Spinal cord (tissue), 10 donors: ENCODE results near the gene RBM8A. TPM values are rescaled to one million over a fixed set of nuclear protein-coding genes. Genes with fewer than 3 reads are reported as not detected.

Experiments
- DNase-seq, 6 donors: peaks; one replicate each; pipeline versions ENCODE4 v3.0.0 to v3.0.0-alpha.2; 2013 to 2015; ENCODE audit warnings: low spot score in 6 of 6, low read depth in 4 of 6
- H3K27ac ChIP-seq: one replicate; pipeline ENCODE4 v1.5.1; 2013; ENCODE audit warnings: low read depth, low read length, control low read depth
- H3K27me3 ChIP-seq: one replicate; pipeline ENCODE4 v1.6.1; 2013; ENCODE audit warnings: low read length; ENCODE audit not compliant: control insufficient read depth, insufficient read depth
- H3K36me3 ChIP-seq: one replicate; pipeline ENCODE4 v1.6.1; 2013; ENCODE audit warnings: low read length; ENCODE audit not compliant: control insufficient read depth, insufficient read depth
- H3K4me1 ChIP-seq: one replicate; pipeline ENCODE4 v1.6.1; 2013; ENCODE audit warnings: low read length; ENCODE audit not compliant: control insufficient read depth, insufficient read depth
- H3K4me3 ChIP-seq: one replicate; pipeline ENCODE4 v1.5.1; 2013; ENCODE audit warnings: low read depth, low read length, control low read depth
- H3K9me3 ChIP-seq: one replicate; pipeline ENCODE4 v1.6.1; 2013; ENCODE audit warnings: low read length; ENCODE audit not compliant: control insufficient read depth, insufficient read depth
- WGBS: methylation state at CpG from one replicate; pipeline ENCODE4 v1.1.5; 2013; ENCODE audit warnings: missing lambda C conversion rate; ENCODE audit not compliant: insufficient coverage; 5-methylcytosine and 5-hydroxymethylcytosine counted together
- polyA plus RNA-seq, 2 donors: library from polyadenylated mRNA; unstranded; fragments of 120-200 nt; gene quantifications; one replicate each; pipeline ENCODE4 v1.2.1, GENCODE V29; 2013; ENCODE audit not compliant: insufficient read length in 2 of 2
- total RNA-seq, 2 donors: library from RNA; depleted of rRNA in 1 of 2; stranded (reverse); fragments of 120-200 nt in 1 of 2; fragments of >200 nt in 1 of 2; gene quantifications; one replicate each; pipeline versions ENCODE4 v1.2.3 to v1.2.4, GENCODE V29; 2013 to 2014
- donor health status: healthy.

Gene RBM8A
- total and polyA plus RNA-seq, 4 donors = 67.5 to 181 (median 161) TPM

GRCh38 chr1:145957443-145958319, 30.4 kb upstream of the RBM8A start, which contains the start of gene LIX1L:
LIX1L (minus strand) TSS chr1:145958017; CDS start chr1:145957927, 90 bp downstream.
- Histone ChIP-seq H3K4me3 (peak within 1 kb of the TSS; percentile 83), H3K4me1 (peaks cover 32% of the 10 kb centered on the region), H3K36me3 (no peaks in the 10 kb centered on the region), H3K9me3 (no peaks in the 10 kb centered on the region), H3K27ac (peak within 1 kb of the TSS; percentile 96), H3K27me3 (no peaks in the 10 kb centered on the region)
- DNase-seq = peak; percentile 91 to 99 (median 94)
- WGBS = 0% methylated on average over 60 of the region's 60 CpGs

GRCh38 chr1:145956781-145957442, 29.6 kb upstream of the RBM8A start:
- peak overlapping the region; percentile 83 for H3K4me3 ChIP-seq
- H3K27ac ChIP-seq = peak overlapping the region; percentile 96
- peak in 3 of 6 donors; percentile 31 to 79 (median 72) for DNase-seq
- no peaks in the 10 kb centered on the region for H3K27me3 ChIP-seq
- WGBS = 0% methylated on average over 1 of the region's 3 CpGs
- H3K9me3 ChIP-seq = no peaks in the 10 kb centered on the region
- H3K36me3 ChIP-seq = no peaks in the 10 kb centered on the region
- H3K4me1 ChIP-seq = peaks cover 25% of the 10 kb centered on the region

- Histone ChIP-seq H3K4me3 (peak overlapping the region; percentile 83), H3K36me3 (no peaks in the 10 kb centered on the region), H3K27ac (peak overlapping the region; percentile 96), H3K4me1 (peaks cover 20% of the 10 kb centered on the region), H3K9me3 (no peaks in the 10 kb centered on the region), H3K27me3 (no peaks in the 10 kb centered on the region)
- no peak for DNase-seq
Observed at GRCh38 chr1:145956361-145956760, 29.1 kb upstream of the RBM8A start.

- H3K27ac ChIP-seq = peak overlapping the region; percentile 45
- no peaks in the 10 kb centered on the region for H3K9me3 ChIP-seq
- WGBS = 40% methylated on average over 1 of the region's 2 CpGs
- no peaks in the 10 kb centered on the region for H3K27me3 ChIP-seq
- H3K4me1 ChIP-seq = peaks cover 10% of the 10 kb centered on the region
- H3K4me3 ChIP-seq = peak overlapping the region; percentile 2
- peaks cover 3% of the 10 kb centered on the region for H3K36me3 ChIP-seq
- DNase-seq = peak in 2 of 6 donors; percentile 23 to 66
Observed at GRCh38 chr1:145955436-145955835, 28.2 kb upstream of the RBM8A start.

- Histone ChIP-seq H3K27ac (no peak overlapping the region), H3K4me1 (peaks cover 5% of the 10 kb centered on the region)
Observed at GRCh38 chr1:145953861-145954260, 26.6 kb upstream of the RBM8A start.

GRCh38 chr1:145952903-145953302, 25.6 kb upstream of the RBM8A start:
- Histone ChIP-seq H3K27me3 (no peaks in the 10 kb centered on the region), H3K36me3 (peaks cover 3% of the 10 kb centered on the region), H3K27ac (no peak overlapping the region), H3K4me3 (no peak overlapping the region), H3K9me3 (no peaks in the 10 kb centered on the region), H3K4me1 (peaks cover 5% of the 10 kb centered on the region)
- no peak for DNase-seq
- 100% methylated on average over 2 of the region's 3 CpGs for WGBS

More at GRCh38 chr1:145953861-145954260, 26.6 kb upstream of the RBM8A start:
- Histone ChIP-seq H3K36me3 (peaks cover 3% of the 10 kb centered on the region), H3K4me3 (no peak overlapping the region), H3K27me3 (no peaks in the 10 kb centered on the region), H3K9me3 (no peaks in the 10 kb centered on the region)
- DNase-seq = no peak
- 100% methylated on average over 1 of the region's 6 CpGs for WGBS

- no peak for DNase-seq
- Histone ChIP-seq H3K36me3 (peaks cover 3% of the 10 kb centered on the region), H3K4me1 (peaks cover 5% of the 10 kb centered on the region), H3K4me3 (no peak overlapping the region), H3K9me3 (no peaks in the 10 kb centered on the region), H3K27me3 (no peaks in the 10 kb centered on the region), H3K27ac (no peak overlapping the region)
- WGBS = no CpG with 5 or more reads among the region's 1 CpG
Observed at GRCh38 chr1:145951526-145951925, 24.2 kb upstream of the RBM8A start.

- H3K27ac ChIP-seq = no peak overlapping the region
- peaks cover 5% of the 10 kb centered on the region for H3K4me1 ChIP-seq
- 84% methylated on average over 4 of the region's 4 CpGs for WGBS
- no peaks in the 10 kb centered on the region for H3K9me3 ChIP-seq
- H3K36me3 ChIP-seq = peaks cover 9% of the 10 kb centered on the region
- H3K27me3 ChIP-seq = no peaks in the 10 kb centered on the region
- DNase-seq = no peak
- H3K4me3 ChIP-seq = no peak overlapping the region
Observed at GRCh38 chr1:145949219-145949618, 21.9 kb upstream of the RBM8A start.

GRCh38 chr1:145947551-145947950, 20.3 kb upstream of the RBM8A start:
- H3K27me3 ChIP-seq = no peaks in the 10 kb centered on the region
- H3K27ac ChIP-seq = no peak overlapping the region
- no peak overlapping the region for H3K4me3 ChIP-seq
- no peaks in the 10 kb centered on the region for H3K4me1 ChIP-seq
- H3K36me3 ChIP-seq = peaks cover 14% of the 10 kb centered on the region
- no peaks in the 10 kb centered on the region for H3K9me3 ChIP-seq
- 73% methylated on average over 1 of the region's 4 CpGs for WGBS
- DNase-seq = no peak
